Occipital lobe (tissue), 2 donors: ENCODE data around the gene IL10RA. TPM values are rescaled to one million over a fixed set of nuclear protein-coding genes. Genes with fewer than 3 reads are reported as not detected.

Experiments used
- DNase-seq: peaks from one replicate; lab custom pipeline; 2025; lab: John Stamatoyannopoulos, UW
- total RNA-seq: library from RNA; depleted of rRNA; stranded (reverse); fragments of >200 nt; gene quantifications from one replicate; pipeline ENCODE4 v1.2.3, GENCODE V29; 2014

Gene IL10RA
- total RNA-seq, 1 donor from 2014 or later, result 6.7 TPM

GRCh38 chr11:117992136-117992535, 5.9 kb downstream of the IL10RA start:
- no peak for DNase-seq

DNA sequence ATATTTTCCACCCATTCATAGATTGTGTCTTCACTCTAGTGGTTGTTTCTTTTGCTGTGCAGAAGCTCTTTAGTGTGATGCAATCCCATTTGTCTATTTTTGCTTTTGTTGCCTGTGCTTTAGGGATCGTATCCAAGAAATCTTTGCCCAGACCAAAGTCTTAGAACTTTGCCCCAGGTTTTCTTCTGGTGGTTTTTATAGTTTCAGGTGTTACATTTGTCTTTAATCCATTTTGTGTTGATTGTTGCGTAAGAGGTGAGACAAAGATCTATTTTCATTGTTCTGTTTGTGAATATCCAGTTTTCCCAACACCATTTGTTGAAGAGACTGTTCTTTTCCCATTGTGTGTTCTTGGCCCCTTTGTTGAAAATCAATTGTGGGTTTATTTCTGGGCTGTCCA, 6.4 kb downstream of the IL10RA start:
- DNase-seq, result no peak

DNA sequence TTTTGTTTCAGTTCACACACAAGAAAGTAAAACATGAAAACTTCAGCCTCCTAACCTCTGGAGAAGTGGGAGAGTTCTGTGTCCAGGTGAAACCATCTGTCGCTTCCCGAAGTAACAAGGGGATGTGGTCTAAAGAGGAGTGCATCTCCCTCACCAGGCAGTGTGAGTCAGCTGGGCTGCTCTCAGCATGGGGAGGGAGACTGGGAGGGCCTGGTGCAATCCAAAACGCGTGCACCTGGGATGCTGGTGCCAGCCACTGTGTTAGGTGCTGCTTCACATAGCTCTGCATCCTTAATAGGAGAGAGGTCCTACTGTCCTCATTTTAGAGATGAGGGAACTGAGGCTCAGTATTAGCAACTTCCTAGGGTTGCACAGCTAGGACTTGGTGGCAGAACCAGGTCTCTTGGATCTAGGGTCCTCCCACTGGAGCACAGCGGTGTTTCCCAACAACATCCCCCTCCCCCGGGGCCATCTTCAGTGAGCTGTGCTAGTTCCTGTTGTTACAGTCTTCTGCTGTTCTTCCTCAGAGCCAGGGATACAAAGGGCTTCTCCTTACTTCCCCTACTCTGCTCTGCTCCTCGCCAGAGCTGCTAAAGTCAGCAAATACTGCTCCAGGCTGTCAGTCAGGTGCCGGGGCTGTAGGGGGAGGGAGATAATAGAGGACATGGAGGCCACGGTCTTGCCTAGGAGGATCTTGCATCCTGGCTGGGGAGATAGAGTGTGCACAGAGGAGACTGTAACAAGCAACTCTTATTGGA, 8.0 kb downstream of the IL10RA start:
- no peak for DNase-seq

- no peak for DNase-seq
These were observed 9.3 kb downstream of the IL10RA start for GRCh38 chr11:117995472-117995871.

DNA sequence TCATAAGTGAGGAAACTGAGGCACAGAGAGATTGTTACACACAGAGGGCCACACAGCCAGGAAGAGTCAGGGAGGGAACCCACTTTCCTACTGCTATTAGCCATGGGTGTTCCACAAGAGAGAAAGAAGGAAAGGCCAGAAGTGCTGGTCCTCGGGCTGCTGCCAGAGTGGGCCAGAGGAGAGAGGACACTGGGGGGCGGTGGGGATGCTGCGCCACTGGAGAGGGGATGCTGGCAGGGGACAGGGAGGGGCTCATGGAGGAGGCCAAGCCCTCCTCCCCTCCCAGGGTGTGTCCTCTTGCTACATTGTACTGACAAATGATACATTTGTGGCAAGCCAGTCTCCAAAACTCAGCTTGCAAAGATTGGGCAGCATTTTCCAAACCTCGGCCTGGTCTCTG, 9.9 kb downstream of the IL10RA start:
- no peak for DNase-seq

GRCh38 chr11:117997406-117997805, 11.2 kb downstream of the IL10RA start:
- no peak for DNase-seq

DNA sequence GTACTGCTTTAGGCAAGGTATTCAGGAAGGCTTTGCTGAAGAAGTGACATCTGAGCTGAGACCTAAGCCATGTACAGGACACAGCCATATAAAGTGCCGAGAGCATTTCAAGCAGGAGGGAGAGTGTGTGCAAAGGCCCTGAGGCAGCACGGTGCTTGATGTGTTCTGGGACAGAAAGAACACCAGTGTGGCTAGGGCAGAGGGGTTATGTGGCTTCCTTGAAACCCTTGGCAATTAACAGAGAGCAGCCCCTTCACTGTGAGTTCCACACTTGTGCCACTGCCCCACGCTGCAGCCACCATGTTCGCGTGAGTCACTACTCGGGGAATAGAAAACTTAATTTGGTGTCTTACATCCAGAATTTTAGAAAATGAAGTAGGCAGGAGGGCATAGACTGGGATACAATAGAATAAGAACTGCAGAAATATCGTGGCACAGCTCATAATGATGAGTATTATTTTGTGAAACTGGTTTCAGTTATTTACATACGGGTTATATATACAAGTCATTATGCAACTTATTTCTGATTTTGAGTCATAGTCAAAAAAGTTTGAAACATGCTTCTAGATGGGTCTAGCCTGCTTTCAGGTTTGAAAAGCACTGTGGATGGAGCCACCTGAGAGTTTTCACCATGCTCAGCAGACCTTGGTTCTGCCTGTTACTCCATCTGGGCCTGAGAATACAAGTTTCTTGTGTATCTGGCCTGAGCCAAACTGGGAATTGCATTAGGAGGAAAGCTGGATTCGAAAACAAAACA, 11.8 kb downstream of the IL10RA start:
- no peak for DNase-seq

DNA sequence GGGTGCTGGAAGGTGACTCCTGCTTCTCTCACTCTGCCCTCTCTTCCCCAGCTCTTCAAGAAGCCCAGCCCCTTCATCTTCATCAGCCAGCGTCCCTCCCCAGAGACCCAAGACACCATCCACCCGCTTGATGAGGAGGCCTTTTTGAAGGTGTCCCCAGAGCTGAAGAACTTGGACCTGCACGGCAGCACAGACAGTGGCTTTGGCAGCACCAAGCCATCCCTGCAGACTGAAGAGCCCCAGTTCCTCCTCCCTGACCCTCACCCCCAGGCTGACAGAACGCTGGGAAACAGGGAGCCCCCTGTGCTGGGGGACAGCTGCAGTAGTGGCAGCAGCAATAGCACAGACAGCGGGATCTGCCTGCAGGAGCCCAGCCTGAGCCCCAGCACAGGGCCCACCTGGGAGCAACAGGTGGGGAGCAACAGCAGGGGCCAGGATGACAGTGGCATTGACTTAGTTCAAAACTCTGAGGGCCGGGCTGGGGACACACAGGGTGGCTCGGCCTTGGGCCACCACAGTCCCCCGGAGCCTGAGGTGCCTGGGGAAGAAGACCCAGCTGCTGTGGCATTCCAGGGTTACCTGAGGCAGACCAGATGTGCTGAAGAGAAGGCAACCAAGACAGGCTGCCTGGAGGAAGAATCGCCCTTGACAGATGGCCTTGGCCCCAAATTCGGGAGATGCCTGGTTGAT, 12.6 kb downstream of the IL10RA start:
- DNase-seq, result no peak

DNA sequence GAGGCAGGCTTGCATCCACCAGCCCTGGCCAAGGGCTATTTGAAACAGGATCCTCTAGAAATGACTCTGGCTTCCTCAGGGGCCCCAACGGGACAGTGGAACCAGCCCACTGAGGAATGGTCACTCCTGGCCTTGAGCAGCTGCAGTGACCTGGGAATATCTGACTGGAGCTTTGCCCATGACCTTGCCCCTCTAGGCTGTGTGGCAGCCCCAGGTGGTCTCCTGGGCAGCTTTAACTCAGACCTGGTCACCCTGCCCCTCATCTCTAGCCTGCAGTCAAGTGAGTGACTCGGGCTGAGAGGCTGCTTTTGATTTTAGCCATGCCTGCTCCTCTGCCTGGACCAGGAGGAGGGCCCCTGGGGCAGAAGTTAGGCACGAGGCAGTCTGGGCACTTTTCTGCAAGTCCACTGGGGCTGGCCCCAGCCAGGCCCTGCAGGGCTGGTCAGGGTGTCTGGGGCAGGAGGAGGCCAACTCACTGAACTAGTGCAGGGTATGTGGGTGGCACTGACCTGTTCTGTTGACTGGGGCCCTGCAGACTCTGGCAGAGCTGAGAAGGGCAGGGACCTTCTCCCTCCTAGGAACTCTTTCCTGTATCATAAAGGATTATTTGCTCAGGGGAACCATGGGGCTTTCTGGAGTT, 13.3 kb downstream of the IL10RA start:
- DNase-seq, result no peak

- no peak for DNase-seq
These were observed 14.1 kb downstream of the IL10RA start for GRCh38 chr11:118000067-118000849.

GRCh38 chr11:118000850-118001228, 14.6 kb downstream of the IL10RA start:
- DNase-seq, result no peak

DNA sequence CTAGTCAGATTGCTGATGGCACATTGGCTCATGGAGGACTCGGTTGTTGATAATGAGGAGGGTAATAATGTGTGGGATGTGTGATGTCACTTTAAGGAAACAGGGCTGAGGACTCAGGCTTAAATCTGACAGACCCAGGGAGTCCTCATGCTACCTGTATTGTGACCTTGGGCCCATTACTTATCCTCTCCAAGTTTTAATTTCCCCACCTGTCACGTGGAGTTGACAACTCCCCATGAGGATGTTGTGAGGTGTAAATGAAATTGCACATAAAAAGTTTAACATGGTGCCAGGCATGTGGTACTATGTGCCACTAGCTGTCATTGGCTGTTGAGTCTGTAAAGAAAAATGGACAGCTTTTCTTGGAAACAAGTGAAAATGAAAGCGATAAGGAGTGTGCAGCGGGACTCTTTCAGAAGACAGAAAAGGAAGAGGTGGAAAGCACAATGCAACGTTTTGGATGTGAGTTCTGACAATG, 15.3 kb downstream of the IL10RA start:
- no peak for DNase-seq

GRCh38 chr11:118002010-118002540, 15.9 kb downstream of the IL10RA start:
- no peak for DNase-seq

DNA sequence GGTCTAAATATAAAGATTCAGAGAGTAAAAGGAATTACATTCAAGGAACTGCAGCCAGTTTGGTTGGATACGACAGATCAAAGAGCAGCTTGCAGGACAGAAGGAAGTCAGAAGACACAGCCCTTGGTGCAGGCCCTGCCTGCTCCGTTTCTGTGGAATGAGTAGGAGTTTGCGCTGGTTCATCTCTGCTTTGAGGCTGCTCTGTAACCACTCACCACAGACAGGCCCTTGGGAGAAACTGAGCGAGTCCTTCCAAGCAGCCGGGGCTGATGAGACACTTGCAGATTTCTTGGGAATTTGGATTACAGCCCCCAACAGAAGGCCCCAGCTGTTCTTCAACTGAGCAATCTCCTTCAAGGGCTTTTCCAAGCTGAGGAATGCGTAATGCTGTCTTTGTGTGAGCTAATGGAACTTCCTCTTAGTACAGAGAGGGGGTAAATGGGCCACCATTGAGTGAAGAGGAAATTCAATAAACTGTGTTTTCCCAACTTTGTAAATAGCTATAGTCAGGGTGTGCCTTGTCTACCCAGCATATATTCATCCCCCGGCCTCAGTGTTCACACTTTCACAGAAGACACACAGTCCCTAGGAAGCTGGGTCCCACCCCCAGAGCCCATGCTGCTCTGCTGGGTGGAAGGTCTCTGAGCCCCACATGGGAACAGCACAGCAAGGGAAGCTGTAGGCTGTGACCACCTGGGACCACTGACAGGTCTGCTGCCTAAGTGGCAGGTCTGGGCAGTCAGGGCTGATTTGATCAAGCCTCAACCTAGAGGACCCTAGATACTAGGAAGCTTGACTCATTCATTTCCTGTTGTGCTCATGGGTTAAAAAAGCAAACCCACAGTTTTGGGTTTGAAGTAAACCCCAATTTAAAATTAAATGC, 16.6 kb downstream of the IL10RA start:
- no peak for DNase-seq

GRCh38 chr11:118003456-118003855, 17.3 kb downstream of the IL10RA start:
- no peak for DNase-seq

DNA sequence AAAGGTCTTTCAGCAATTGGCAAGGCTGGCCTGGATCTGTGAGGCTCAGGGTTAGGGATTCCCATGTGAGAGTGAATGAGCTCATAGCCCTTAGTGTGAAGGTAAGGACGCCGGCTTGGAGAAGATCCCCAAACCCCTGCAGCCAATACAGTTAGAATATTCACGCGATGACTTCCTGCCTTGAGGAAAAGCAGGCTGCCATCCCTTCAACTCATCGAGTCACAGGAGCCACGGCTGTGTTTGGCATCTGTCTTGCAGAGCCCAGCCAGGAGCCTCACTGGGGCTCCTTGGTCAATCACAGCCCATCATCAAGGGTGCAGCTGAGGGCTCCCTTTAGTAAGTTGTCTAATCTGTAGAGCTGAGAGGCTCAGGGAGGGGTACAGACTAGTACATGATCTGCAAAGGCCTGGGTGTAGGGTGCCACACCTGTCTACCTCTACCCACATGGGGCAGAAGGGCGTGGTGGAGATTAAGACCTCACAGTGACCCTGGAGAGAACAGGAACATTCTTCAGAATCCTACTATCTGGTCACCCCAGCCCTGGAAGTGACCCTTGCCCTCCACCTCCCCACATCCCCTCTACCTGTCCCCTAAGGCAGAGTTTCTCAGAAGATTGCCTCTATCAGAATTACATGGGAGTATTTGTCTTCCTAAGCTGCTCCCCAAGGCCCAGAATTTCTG, 18.5 kb downstream of the IL10RA start:
- DNase-seq, result no peak

GRCh38 chr11:118005224-118006152, 19.3 kb downstream of the IL10RA start:
- no peak for DNase-seq

- no peak for DNase-seq
These were observed 19.9 kb downstream of the IL10RA start for GRCh38 chr11:118006153-118006534.
